Stomach (tissue), 9 donors: ENCODE results near the gene GMDS. TPM values are rescaled to one million over a fixed set of nuclear protein-coding genes. Genes with fewer than 3 reads are reported as not detected.

ENCODE experiments used
- DNase-seq, 2 donors: peaks; one replicate each; pipeline versions ENCODE4 v3.0.0 to v3.0.0-alpha.2; 2013 to 2019
- H3K27ac ChIP-seq, 5 donors: fragments of 200-600 bp in 4 of 5; sonication (generic) in 4 of 5; one replicate each; pipeline ENCODE4 v1.5.1; 2013 to 2019; ENCODE audit warnings: mild to moderate bottlenecking in 1 of 5, moderate library complexity in 1 of 5
- H3K27me3 ChIP-seq, 3 donors: fragments of 200-600 bp; sonication (generic); one replicate each; pipeline ENCODE4 v1.5.1; 2017 to 2019; ENCODE audit warnings: mixed run types in 1 of 3
- H3K36me3 ChIP-seq, 4 donors: fragments of 200-600 bp; sonication (generic); 1 replicate in 3 of 4; 2 replicates in 1 of 4; pipeline ENCODE4 v1.5.1; 2016 to 2019
- H3K4me1 ChIP-seq, 4 donors: fragments of 200-600 bp; sonication (generic); one replicate each; pipeline ENCODE4 v1.5.1; 2016 to 2019
- H3K4me3 ChIP-seq, 4 donors: fragments of 200-600 bp; sonication (generic) in 3 of 4; one replicate each; pipeline ENCODE4 v1.5.1; 2016 to 2019; ENCODE audit warnings: mild to moderate bottlenecking in 1 of 4
- H3K9me3 ChIP-seq, 4 donors: fragments of 200-600 bp; sonication (generic); one replicate each; pipeline ENCODE4 v1.5.1; 2016 to 2019
- EP300 ChIP-seq: sonication (generic); formaldehyde crosslinking; IDR thresholded peaks from one replicate; pipeline ENCODE4 v1.6.1; 2017; ENCODE audit warnings: antibody characterized with exemption
- POLR2A ChIP-seq, 4 donors: fragments of 450-650 bp; IDR thresholded peaks; one replicate each; pipeline ENCODE4 v1.6.1; 2016; ENCODE audit warnings: antibody characterized with exemption in 4 of 4, control low read depth in 2 of 4, mild to moderate bottlenecking in 1 of 4, moderate library complexity in 1 of 4
- POLR2AphosphoS5 ChIP-seq, 3 donors: sonication (generic); formaldehyde crosslinking; IDR thresholded peaks; one replicate each; pipeline ENCODE4 v1.6.1; 2016; ENCODE audit warnings: antibody characterized with exemption in 3 of 3
- WGBS, 5 donors: extraction: QIAGEN DNeasy Blood & Tissue Kit in 3 of 5; methylation state at CpG; one replicate each; pipeline versions ENCODE4 v1.1.5 to v1.1.7; 2013 to 2018; 5-methylcytosine and 5-hydroxymethylcytosine counted together
- intact Hi-C: fragments of 100-400 bp; cut with DNase I; formaldehyde crosslinking; loops from one replicate; pipeline ENCODE4 v1.15.1; 2023; ENCODE audit warnings: low total_unique reads
- polyA plus RNA-seq, 3 donors: library from polyadenylated mRNA; stranded (reverse); fragments of 200-250 nt; gene quantifications; one replicate each; pipeline ENCODE4 v1.2.3, GENCODE V29; 2013
- total RNA-seq, 5 donors: library from RNA; depleted of rRNA; stranded (reverse); fragments of >200 nt; gene quantifications; one replicate each; pipeline versions ENCODE4 v1.1.0 to v1.2.3, GENCODE V29; 2014 to 2016
- TF ChIP-seq, protein P1 (sequence below), 7 experiments: fragments of 450-650 bp in 4 of 7; fragments of 200-600 bp in 3 of 7; sonication (generic) in 3 of 7; IDR thresholded peaks; one replicate each; pipeline ENCODE4 v1.5.1; 2016 to 2019; ENCODE audit warnings: antibody characterized with exemption in 7 of 7, control low read depth in 2 of 7, mild to moderate bottlenecking in 1 of 7
- donor health status: healthy with polysubstance abuse.
- donor health status: Bipolar disorder and iron deficiency.
- donor health status: healthy.

The GMDS gene
- total and polyA plus RNA-seq, 8 donors = 83.7 to 262 (median 121) TPM

DNA sequence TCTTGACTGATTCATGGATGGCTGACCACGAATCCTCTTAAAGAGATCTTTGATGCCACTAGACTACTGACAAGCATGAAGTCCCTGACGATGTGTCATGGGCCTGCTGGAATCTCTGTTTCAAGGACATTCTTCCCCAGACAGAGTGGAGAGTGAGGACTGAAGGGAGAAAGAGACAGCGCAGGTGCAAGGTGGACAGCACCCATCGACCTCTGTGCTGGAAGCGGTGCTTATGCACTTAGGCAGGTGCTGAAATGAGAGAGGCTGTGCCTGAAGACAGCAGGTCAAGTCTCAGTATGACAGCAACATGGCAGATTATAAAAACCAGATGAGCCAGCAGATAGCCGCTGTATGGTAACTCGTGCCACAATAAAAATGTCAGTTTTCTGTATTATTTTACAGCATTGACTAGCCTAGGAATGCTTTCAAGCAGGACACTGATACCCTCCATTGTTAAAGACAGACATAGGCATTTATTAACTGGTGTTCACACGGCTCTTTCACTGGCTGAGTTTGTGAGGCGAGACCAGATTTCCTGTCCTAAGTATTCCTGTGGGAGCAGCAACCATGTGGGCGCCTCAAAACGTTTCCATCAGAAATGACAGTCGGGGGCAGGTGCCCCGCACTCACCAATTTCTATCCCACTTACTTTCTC, 588.2 kb downstream of the GMDS start:
- H3K27me3 ChIP-seq = no peaks in the 10 kb centered on the region
- TF ChIP-seq EP300 (no peak), POLR2AphosphoS5 (IDR thresholded peaks at IDR 0.05) (no peak), POLR2A (IDR thresholded peaks at IDR 0.05) (no peak)
- TF ChIP-seq, protein P1, sequence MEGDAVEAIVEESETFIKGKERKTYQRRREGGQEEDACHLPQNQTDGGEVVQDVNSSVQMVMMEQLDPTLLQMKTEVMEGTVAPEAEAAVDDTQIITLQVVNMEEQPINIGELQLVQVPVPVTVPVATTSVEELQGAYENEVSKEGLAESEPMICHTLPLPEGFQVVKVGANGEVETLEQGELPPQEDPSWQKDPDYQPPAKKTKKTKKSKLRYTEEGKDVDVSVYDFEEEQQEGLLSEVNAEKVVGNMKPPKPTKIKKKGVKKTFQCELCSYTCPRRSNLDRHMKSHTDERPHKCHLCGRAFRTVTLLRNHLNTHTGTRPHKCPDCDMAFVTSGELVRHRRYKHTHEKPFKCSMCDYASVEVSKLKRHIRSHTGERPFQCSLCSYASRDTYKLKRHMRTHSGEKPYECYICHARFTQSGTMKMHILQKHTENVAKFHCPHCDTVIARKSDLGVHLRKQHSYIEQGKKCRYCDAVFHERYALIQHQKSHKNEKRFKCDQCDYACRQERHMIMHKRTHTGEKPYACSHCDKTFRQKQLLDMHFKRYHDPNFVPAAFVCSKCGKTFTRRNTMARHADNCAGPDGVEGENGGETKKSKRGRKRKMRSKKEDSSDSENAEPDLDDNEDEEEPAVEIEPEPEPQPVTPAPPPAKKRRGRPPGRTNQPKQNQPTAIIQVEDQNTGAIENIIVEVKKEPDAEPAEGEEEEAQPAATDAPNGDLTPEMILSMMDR (IDR thresholded peaks at IDR 0.05) = no peak
- H3K27ac ChIP-seq = no peak overlapping the region
- intact Hi-C loops = no loop called here
- no peak overlapping the region for H3K4me3 ChIP-seq
- DNase-seq = no peak
- H3K36me3 ChIP-seq = peaks cover 0 to 8% (median 2%) of the 10 kb centered on the region in 4 donors
- WGBS, 5 donors = 87 to 90% (median 88%) methylated on average over 13 of the region's 13 CpGs
- H3K4me1 ChIP-seq = no peaks in the 10 kb centered on the region
- no peaks in the 10 kb centered on the region for H3K9me3 ChIP-seq

DNA sequence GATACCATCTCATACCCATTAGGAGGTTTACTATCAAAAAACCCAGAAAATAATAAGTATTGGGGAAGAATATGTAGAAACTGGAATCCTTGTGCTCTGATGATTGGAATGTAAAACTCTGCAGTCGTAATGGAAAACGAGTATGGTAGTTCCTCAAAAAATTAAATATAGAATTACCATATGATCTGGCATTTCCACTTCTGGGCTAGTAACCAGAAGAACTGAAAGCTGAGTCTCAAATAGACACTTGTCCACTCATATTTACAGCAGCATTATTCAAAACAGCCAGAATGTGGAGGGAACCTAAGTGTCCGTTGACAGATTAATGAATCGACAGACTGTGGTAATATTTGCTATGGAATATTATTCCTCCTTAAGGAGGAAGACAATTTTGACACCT, 591.4 kb downstream of the GMDS start:
- WGBS, 5 donors = 85 to 91% (median 89%) methylated on average over 4 of the region's 4 CpGs
- intact Hi-C loops = no loop called here
- Histone ChIP-seq H3K36me3 (peaks cover 0 to 8% (median 0%) of the 10 kb centered on the region in 4 donors), H3K4me3 (no peak overlapping the region), H3K4me1 (no peaks in the 10 kb centered on the region), H3K9me3 (no peaks in the 10 kb centered on the region), H3K27me3 (no peaks in the 10 kb centered on the region), H3K27ac (no peak overlapping the region)
- TF ChIP-seq EP300 (no peak), POLR2AphosphoS5 (IDR thresholded peaks at IDR 0.05) (no peak), POLR2A (IDR thresholded peaks at IDR 0.05) (no peak)
- TF ChIP-seq, protein P1 (IDR thresholded peaks at IDR 0.05) = no peak
- DNase-seq = no peak

DNA sequence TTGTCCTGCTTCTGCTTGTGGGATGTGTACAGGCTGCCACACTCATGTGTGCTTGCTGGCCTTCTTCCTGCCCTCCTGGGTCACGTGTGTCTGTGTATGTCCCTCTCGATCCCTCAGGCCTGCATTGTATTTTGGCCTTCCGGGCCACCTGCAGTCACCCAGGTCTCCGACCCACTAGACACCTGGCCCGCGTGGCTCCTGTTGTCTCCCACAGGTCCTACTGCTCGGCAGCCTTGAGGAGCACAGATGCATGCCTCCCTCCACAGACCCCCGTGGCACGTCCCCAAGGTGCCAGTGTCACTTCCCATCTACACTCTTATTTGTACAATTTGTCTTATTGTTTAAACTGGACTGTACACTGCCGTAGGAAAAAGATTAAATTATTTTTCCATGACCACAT, 592.6 kb downstream of the GMDS start:
- TF ChIP-seq POLR2AphosphoS5 (IDR thresholded peaks at IDR 0.05) (no peak), EP300 (no peak), POLR2A (IDR thresholded peaks at IDR 0.05) (no peak)
- TF ChIP-seq, protein P1 (IDR thresholded peaks at IDR 0.05) = no peak
- no peak overlapping the region for H3K4me3 ChIP-seq
- intact Hi-C loops = no loop called here
- no peaks in the 10 kb centered on the region for H3K9me3 ChIP-seq
- 82 to 93% (median 88%) methylated on average over 10 of the region's 10 CpGs for WGBS, 5 donors
- DNase-seq = no peak
- H3K36me3 ChIP-seq = peaks cover 0 to 8% (median 0%) of the 10 kb centered on the region in 4 donors
- H3K4me1 ChIP-seq = no peaks in the 10 kb centered on the region
- no peak overlapping the region for H3K27ac ChIP-seq
- no peaks in the 10 kb centered on the region for H3K27me3 ChIP-seq

DNA sequence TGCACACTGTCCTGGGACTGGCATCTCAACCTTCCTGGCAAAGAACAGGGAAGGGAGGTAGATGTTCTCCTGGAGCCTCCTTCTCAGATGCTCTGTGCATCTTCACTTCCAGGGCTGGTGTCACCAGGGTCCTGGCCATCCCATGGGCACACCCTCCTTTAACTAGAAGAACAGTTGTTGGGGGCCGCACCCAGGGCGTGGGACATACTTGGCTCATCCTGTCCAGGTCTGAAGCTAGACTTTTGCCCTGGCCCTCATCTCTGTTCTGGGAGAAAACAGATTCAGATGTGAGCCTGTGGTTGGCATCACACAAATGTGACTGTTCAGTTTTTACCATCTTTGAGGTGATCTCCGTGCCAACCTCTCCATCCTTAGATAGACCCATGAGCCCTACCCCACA, 594.0 kb downstream of the GMDS start:
- Histone ChIP-seq H3K27ac (no peak overlapping the region), H3K4me1 (no peaks in the 10 kb centered on the region), H3K9me3 (no peaks in the 10 kb centered on the region), H3K4me3 (no peak overlapping the region), H3K36me3 (peaks cover 0 to under 1% (median 0%) of the 10 kb centered on the region in 4 donors), H3K27me3 (no peaks in the 10 kb centered on the region)
- TF ChIP-seq POLR2AphosphoS5 (IDR thresholded peaks at IDR 0.05) (no peak), EP300 (no peak), POLR2A (IDR thresholded peaks at IDR 0.05) (no peak)
- TF ChIP-seq, protein P1 (IDR thresholded peaks at IDR 0.05) = no peak
- intact Hi-C loops = no loop called here
- 95 to 98% (median 97%) methylated on average over 3 of the region's 3 CpGs for WGBS, 5 donors
- DNase-seq = no peak
